Neural cell (in vitro differentiated cells): Measurements from ENCODE around the gene LGALS3. TPM values are rescaled to one million over a fixed set of nuclear protein-coding genes. Genes with fewer than 3 reads are reported as not detected.

ENCODE experiments used
- H2AFZ ChIP-seq: fragments of 200-600, 300-800 bp; sonication (generic), shearing (Covaris generic); 2 replicates; pipeline ENCODE4 v1.6.0; 2014; ENCODE audit warnings: low read depth, mild to moderate bottlenecking, antibody characterized with exemption, low read length, moderate library complexity
- H3F3A ChIP-seq: fragments of 200-600 bp; shearing (Covaris generic); 2 replicates; pipeline ENCODE4 v1.6.1; 2016; ENCODE audit warnings: mild to moderate bottlenecking, moderate library complexity, mixed read lengths, antibody characterized with exemption, low read length; ENCODE audit not compliant: insufficient read depth, poor library complexity, severe bottlenecking
- H3K27ac ChIP-seq: fragments of 200-600, 300-800 bp; sonication (generic), shearing (Covaris generic); 2 replicates; pipeline ENCODE4 v1.5.1; 2014; ENCODE audit warnings: mild to moderate bottlenecking, low read length, moderate library complexity
- H3K27me3 ChIP-seq: fragments of 300-800, 200-600 bp; sonication (generic), shearing (Covaris generic); 2 replicates; pipeline ENCODE4 v1.6.0; 2014; ENCODE audit warnings: mild to moderate bottlenecking, low read depth, low read length, moderate library complexity; ENCODE audit not compliant: insufficient read depth
- H3K36me3 ChIP-seq: fragments of 300-800, 200-600 bp; sonication (generic), shearing (Covaris generic); 2 replicates; pipeline ENCODE4 v1.5.1; 2014; ENCODE audit warnings: mild to moderate bottlenecking, antibody characterized with exemption, low read length, moderate library complexity; ENCODE audit not compliant: insufficient read depth
- H3K4me2 ChIP-seq: fragments of 300-800, 200-600 bp; sonication (generic), shearing (Covaris generic); 2 replicates; pipeline ENCODE4 v1.6.0; 2014; ENCODE audit warnings: mild to moderate bottlenecking, low read length
- H3K4me3 ChIP-seq: fragments of 300-800, 200-600 bp; sonication (generic), shearing (Covaris generic); 2 replicates; pipeline ENCODE4 v1.5.1; 2014; ENCODE audit warnings: mild to moderate bottlenecking, low read length, moderate library complexity
- H3K79me2 ChIP-seq: fragments of 200-600 bp; shearing (Covaris generic); replicated peaks from 2 replicates; pipeline ENCODE4 v1.6.0; 2014; ENCODE audit warnings: mild to moderate bottlenecking, low read length, moderate library complexity; ENCODE audit not compliant: insufficient read depth
- H3K9ac ChIP-seq: fragments of 300-800, 200-600 bp; sonication (generic), shearing (Covaris generic); 2 replicates; pipeline ENCODE4 v1.6.1; 2016; ENCODE audit warnings: mild to moderate bottlenecking, low read length, mixed read lengths
- H3K9me2 ChIP-seq: fragments of 200-600 bp; shearing (Covaris generic); 2 replicates; pipeline ENCODE4 v1.6.1; 2016; ENCODE audit warnings: mild to moderate bottlenecking, low read length, mixed read lengths; ENCODE audit not compliant: insufficient read depth
- H3K9me3 ChIP-seq: fragments of 200-600, 300-800 bp; sonication (generic), shearing (Covaris generic); 2 replicates; pipeline ENCODE4 v1.6.1; 2016; ENCODE audit warnings: mild to moderate bottlenecking, mixed run types, low read length, moderate library complexity, mixed read lengths
- H4K20me1 ChIP-seq: fragments of 200-600 bp; shearing (Covaris generic); 2 replicates; pipeline ENCODE4 v1.6.1; 2016; ENCODE audit warnings: mild to moderate bottlenecking, mixed run types; ENCODE audit not compliant: insufficient read depth
- CTCF ChIP-seq: fragments of 450-650 bp; IDR thresholded peaks from 2 replicates; pipeline ENCODE4 v1.5.1; 2014; ENCODE audit warnings: antibody characterized with exemption, mild to moderate bottlenecking, moderate library complexity; ENCODE audit not compliant: poor library complexity, severe bottlenecking
- EP300 ChIP-seq: fragments of 450-650 bp; conservative IDR thresholded peaks from 2 replicates; pipeline ENCODE4 v1.6.1; 2014; ENCODE audit warnings: antibody characterized with exemption, mild to moderate bottlenecking, moderate library complexity; ENCODE audit not compliant: poor library complexity, severe bottlenecking
- EZH2 ChIP-seq: fragments of 200-600, 300-800 bp; shearing (Covaris generic), sonication (generic); IDR thresholded peaks from 2 replicates; pipeline ENCODE4 v1.6.1; 2014; ENCODE audit warnings: antibody characterized with exemption, low read length, borderline replicate concordance, mild to moderate bottlenecking; ENCODE audit not compliant: insufficient read depth, poor library complexity, severe bottlenecking
- MXI1 ChIP-seq: fragments of 450-650 bp; conservative IDR thresholded peaks from 2 replicates; pipeline ENCODE4 v1.6.1; 2014; ENCODE audit warnings: antibody characterized with exemption, mild to moderate bottlenecking; ENCODE audit not compliant: poor library complexity, severe bottlenecking
- POLR2AphosphoS5 ChIP-seq: IDR thresholded peaks from 2 replicates; pipeline ENCODE4 v1.6.1; 2012
- RAD21 ChIP-seq: fragments of 450-650 bp; conservative IDR thresholded peaks from 2 replicates; pipeline ENCODE4 v1.6.1; 2014; ENCODE audit warnings: antibody characterized with exemption, mild to moderate bottlenecking, moderate library complexity
- REST ChIP-seq: IDR thresholded peaks from 2 replicates; pipeline ENCODE4 v1.6.1; 2012; ENCODE audit warnings: borderline replicate concordance
- SMC3 ChIP-seq: fragments of 450-650 bp; conservative IDR thresholded peaks from 2 replicates; pipeline ENCODE4 v1.6.1; 2014; ENCODE audit warnings: antibody characterized with exemption, mild to moderate bottlenecking, moderate library complexity; ENCODE audit not compliant: poor library complexity
- TAF1 ChIP-seq: IDR thresholded peaks from 2 replicates; pipeline ENCODE4 v1.6.1; 2012; ENCODE audit warnings: low read depth
- polyA plus RNA-seq: library from polyadenylated mRNA; depleted of rRNA; stranded (reverse); fragments of >200 nt; gene quantifications from 2 replicates; pipeline ENCODE4 v1.2.3, GENCODE V29; 2014

The LGALS3 gene
- polyA plus RNA-seq, 1 donor from 2014 or later: 0.12 TPM

- H3K36me3 ChIP-seq: no peaks in the 10 kb centered on the region
- no peaks in the 10 kb centered on the region for H3K9me2 ChIP-seq
- no peak overlapping the region for H3K4me3 ChIP-seq
- H3K79me2 ChIP-seq: no peaks in the 10 kb centered on the region
- no peak overlapping the region for H3K9ac ChIP-seq
- no peak overlapping the region for H2AFZ ChIP-seq
- H3F3A ChIP-seq: no peaks in the 10 kb centered on the region
- no peaks in the 10 kb centered on the region for H3K9me3 ChIP-seq
- H4K20me1 ChIP-seq: no peaks in the 10 kb centered on the region
- no peak overlapping the region for H3K4me2 ChIP-seq
- H3K27ac ChIP-seq: no peak overlapping the region
- TF ChIP-seq MXI1 (no peak), EZH2 (no peak), POLR2AphosphoS5 (no peak), EP300 (no peak), SMC3 (no peak), RAD21 (no peak), REST (no peak), CTCF (no peak), TAF1 (no peak)
- H3K27me3 ChIP-seq: no peaks in the 10 kb centered on the region
Measured at GRCh38 chr14:55120571-55121495, 8.2 kb upstream of the LGALS3 start.

GRCh38 chr14:55121628-55122439 is 7.2 kb upstream of the LGALS3 start:
- no peaks in the 10 kb centered on the region for H3K36me3 ChIP-seq
- H3K27ac ChIP-seq: no peak overlapping the region
- no peak overlapping the region for H2AFZ ChIP-seq
- peaks cover under 1% of the 10 kb centered on the region for H3K27me3 ChIP-seq
- H3K4me2 ChIP-seq: no peak overlapping the region
- no peak overlapping the region for H3K4me3 ChIP-seq
- no peaks in the 10 kb centered on the region for H3F3A ChIP-seq
- H3K9ac ChIP-seq: no peak overlapping the region
- H4K20me1 ChIP-seq: no peaks in the 10 kb centered on the region
- H3K9me2 ChIP-seq: no peaks in the 10 kb centered on the region
- no peaks in the 10 kb centered on the region for H3K9me3 ChIP-seq
- no peaks in the 10 kb centered on the region for H3K79me2 ChIP-seq
- TF ChIP-seq EZH2: no peak
- TF ChIP-seq POLR2AphosphoS5: no peak
- TF ChIP-seq MXI1: no peak
- no peak for TF ChIP-seq RAD21
- TF ChIP-seq EP300: no peak
- TF ChIP-seq SMC3: no peak
- no peak for TF ChIP-seq REST
- no peak for TF ChIP-seq TAF1
- no peak for TF ChIP-seq CTCF
